Spleen (tissue), 7 donors: Measurements from ENCODE around the gene OVOL3.

Experiments used
- CTCF ChIP-seq, 11 experiments: fragments of 200-600 bp in 7 of 11; fragments of 450-650 bp in 4 of 11; sonication (generic) in 4 of 11; IDR thresholded peaks in 8 of 11; conservative IDR thresholded peaks in 3 of 11; 1 replicate in 7 of 11; 2 replicates in 4 of 11; pipeline versions ENCODE4 v1.4.0 to v1.8.0; 2016 to 2021; ENCODE audit warnings: antibody characterized with exemption in 11 of 11, inconsistent platforms in 4 of 11, mild to moderate bottlenecking in 1 of 11
- POLR2A ChIP-seq, 3 donors: fragments of 450-650 bp; IDR thresholded peaks; one replicate each; pipeline ENCODE4 v1.5.1; 2017; ENCODE audit warnings: antibody characterized with exemption in 3 of 3, mild to moderate bottlenecking in 1 of 3
- donor health status: DM: no; HTN: no; CAD: no; lungs with moderate emphysema.
- donor health status: DM: no; HTN: no; CAD: no.
- donor health status: DM: no; HTN: no; CAD: no.

- TF ChIP-seq CTCF (IDR thresholded peaks at IDR 0.05 in 8 of 11, conservative IDR thresholded peaks at IDR 0.05 in 3 of 11) (no peak), POLR2A (IDR thresholded peaks at IDR 0.05) (no peak)
Measured at GRCh38 chr19:36128392-36128736, 17.4 kb downstream of the OVOL3 start.
